ENCODE results near the gene AMH.

DNA sequence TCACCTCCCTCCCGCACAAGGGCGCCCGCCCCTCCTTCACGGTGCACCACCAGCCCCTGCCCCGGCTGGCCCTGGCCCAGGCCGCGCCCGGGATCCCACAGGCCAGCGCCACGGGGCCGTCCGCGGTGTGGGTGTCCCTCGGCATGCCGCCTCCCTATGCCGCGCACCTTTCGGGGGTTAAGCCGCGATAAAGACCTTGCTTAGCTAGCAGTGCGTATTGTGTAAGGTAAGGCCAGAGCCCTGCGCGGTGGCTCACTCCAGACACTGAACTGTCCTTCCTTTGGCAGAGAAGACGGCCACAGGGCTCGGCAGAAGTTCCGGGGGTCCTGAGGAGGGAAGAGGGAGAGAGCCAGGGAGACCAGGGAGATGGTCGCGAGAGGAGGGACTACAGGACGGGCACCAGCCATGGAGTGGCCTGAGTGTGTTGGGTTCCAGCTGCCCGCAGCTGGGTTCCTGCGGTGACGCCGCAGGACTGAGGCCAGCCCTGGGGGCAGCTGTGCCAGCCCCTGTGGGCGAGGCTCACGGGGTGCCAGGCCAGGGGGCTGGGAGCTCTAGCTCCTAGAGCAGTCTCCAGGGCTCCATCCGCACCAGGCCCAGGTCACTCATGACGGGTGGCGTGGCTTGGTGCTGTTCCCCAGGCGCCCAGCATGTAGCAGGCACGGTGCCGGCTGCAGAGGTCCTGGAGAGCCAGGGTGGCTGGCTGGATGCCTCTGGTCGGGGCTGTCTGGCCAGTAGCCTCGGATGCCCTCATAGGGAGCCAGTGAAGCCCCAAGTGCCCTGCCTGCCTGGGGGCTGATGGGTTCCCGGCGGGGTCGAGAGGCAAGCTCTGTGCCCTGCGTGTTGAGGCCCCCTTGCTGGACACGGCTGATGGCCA is 20.7 kb upstream of the AMH start:
- TF ChIP-seq, protein P1, sequence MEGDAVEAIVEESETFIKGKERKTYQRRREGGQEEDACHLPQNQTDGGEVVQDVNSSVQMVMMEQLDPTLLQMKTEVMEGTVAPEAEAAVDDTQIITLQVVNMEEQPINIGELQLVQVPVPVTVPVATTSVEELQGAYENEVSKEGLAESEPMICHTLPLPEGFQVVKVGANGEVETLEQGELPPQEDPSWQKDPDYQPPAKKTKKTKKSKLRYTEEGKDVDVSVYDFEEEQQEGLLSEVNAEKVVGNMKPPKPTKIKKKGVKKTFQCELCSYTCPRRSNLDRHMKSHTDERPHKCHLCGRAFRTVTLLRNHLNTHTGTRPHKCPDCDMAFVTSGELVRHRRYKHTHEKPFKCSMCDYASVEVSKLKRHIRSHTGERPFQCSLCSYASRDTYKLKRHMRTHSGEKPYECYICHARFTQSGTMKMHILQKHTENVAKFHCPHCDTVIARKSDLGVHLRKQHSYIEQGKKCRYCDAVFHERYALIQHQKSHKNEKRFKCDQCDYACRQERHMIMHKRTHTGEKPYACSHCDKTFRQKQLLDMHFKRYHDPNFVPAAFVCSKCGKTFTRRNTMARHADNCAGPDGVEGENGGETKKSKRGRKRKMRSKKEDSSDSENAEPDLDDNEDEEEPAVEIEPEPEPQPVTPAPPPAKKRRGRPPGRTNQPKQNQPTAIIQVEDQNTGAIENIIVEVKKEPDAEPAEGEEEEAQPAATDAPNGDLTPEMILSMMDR (IDR thresholded peaks at IDR 0.05) = no peak
- TF ChIP-seq POLR2A (IDR thresholded peaks at IDR 0.05) (no peak), EP300 (IDR thresholded peaks at IDR 0.05) (no peak)

Measured in ovary (tissue), 3 donors.